SKM-1 treated with dmso at 0.1 percent for 144 hours (cell line): ENCODE data around the gene IFI6.
A peak's percentile ranks its signal among the peaks of the same experiment; 100 is the strongest.
"Not testable (repeated sequence)": the region's sequence is repeated elsewhere in the genome, so short reads cannot be mapped to it uniquely, and the experiment has no call there.

Source experiments
- DNase-seq: peaks from one replicate; lab custom pipeline; 2025; ENCODE audit not compliant: unreplicated experiment; lab: John Stamatoyannopoulos, UW

The IFI6 gene

GRCh38 chr1:27671964-27672749 is at the start of gene IFI6:
TSS of gene IFI6 (minus strand) at chr1:27672192. CDS start at chr1:27669314, 2,878 bp downstream.
- peak; percentile 39 for DNase-seq

DNA sequence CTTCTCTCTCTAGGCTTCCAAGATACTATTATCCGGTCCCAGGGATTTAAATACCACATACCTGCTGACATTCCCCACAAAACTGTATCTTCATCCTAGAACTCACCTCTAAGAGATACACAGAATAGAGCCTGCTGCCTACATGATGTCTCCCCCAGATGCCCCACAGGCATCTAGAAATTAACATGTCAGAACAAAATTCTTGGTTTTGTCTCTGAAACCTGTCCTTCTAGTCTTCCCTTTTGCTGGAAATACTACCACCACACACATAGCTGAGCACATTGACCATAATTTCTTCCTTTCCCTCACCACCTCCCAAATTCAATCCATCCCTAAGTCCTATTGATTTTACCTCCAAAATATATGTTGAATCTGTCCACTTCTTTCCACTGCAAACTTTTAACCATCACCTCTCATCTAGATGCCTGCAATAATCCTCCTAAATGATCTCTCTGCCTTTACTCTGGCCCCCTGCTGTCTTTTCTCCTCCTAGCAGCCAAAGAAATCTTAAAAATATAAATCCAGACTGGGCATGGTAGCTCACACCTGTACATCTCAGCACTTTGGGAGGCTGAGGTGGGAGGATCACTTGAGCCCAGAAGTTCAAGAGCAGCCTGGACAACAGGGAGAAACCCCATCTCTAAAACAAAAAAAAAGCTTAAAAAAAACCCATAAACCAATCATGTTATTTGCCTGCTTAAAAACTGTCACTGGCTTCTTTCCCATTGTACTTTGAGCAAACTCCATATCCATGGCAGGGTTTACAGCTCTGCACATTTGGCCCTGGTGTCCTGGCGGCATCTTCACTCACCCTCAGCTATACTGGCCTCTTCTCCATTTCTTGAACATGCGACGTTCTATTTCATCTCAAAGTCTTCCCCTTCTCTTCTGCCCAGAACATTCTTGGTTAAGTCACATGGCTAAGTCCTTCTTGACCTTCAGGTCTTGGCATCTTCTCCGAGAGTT is 47.6 kb upstream of the IFI6 start:
- no peak for DNase-seq

- DNase-seq, result no peak
Measured at GRCh38 chr1:27716262-27716895, 44.4 kb upstream of the IFI6 start.

DNA sequence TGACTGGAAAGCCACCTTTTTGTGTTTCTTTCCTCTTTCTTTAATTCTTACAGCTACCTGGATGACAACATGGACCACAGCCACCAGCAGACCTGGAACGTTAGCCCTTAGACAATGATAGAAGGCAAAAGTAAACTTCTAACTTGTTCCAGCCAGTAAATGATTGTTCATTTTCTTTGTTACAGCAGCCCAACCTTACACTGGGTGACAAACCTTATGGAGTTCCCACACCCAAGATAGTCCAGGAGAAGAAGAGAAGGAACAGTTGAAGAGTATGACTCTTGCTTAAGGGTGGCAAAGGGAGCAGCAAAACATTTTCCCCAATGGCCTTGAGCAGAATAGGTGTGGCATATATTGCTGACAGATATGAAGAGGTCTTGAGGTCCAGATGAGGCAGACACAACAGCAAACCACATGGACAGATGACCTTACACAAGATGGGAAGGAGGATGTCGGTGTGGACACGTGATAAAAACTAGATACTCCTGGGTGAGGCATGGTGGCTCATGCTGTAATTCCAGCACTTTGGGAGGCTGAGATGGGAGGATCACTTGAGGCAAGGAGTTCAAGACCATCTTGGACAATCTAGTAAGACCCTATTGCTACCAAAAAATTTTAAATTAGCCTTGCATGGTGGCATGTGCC is 42.0 kb upstream of the IFI6 start:
- no peak for DNase-seq

DNA sequence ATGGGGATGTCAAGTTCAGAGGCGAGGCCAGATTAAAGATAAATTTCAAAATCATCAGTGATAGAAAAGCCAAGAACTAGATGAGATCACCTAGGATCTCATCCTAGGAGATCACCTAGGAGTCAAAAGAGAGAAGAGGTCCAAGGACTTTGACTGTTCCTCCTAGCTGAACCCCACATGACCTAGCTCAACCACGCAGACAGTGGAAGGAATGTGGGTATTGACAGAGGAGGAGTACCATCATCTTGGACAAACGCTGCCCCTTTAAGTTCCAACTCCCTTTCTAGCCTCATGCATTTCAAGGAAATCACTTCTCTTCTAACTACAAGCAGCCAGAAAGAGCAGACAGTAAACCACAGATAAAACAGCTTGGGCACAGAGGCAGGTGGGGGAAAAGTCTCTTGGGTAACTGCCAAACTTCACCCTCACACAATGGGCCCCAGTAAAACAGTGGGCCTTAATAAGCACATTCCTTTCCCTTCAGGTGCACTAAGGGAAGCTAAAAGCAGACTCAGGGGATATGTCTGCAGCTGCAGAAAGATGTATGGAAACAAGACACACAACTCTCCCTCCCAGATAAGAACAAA is 41.2 kb upstream of the IFI6 start:
- DNase-seq, result no peak

DNA sequence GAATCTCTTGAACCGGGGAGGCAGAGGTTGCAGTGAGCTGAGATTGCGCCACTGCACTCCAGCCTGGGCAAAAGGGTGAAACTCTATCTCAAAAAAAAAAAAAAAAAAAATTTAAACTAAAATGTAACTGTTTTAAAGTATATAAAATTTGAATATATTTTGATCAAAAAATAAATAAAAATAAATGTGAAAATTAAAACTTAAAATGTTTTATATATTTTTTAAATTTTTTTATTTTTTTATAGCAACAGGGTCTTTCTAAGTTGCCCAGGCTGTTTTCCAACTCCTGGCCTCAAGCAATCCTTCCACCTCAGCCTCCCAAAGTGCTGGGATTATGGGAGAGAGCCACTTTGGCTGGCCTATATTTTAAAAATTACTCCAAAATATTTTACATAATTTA is 38.6 kb upstream of the IFI6 start:
- DNase-seq, result no peak

DNA sequence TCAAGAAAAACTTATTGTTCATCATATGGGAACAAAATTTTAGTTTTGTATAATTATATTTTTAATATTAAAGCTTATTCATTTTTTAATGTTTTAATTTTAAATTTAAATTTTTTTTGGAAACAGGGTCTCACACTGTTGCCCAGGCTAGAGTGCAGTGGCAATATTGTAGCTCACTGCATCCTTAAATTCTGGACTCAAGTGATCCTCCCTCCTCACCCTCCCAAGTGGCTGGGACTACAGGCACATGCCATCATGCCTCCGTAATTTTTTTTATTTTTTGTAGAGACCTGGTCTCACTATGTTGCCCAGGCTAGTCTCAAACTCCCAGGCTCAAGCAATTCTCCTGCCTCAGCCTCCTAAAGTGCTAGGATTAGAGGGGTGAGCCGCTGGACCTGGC is 33.6 kb upstream of the IFI6 start:
- no peak for DNase-seq

DNA sequence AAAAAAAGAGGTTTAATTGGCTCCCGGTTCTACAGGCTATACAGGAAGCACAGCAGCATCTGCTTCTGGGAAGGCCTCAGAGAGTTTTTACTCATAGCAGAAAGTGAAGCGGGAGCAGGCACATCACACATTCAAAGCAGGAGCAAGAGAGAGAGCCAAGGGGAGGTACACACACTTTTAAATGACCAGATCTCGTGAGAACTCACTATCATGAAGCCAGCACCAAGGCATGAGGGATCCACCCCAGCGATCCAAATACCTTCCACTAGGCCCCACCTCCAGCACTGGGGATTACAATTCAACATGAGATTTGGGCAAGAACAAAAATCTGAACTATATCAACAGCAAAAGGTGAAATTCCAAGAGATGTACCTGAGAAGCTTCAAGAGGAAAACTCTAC is 33.0 kb upstream of the IFI6 start:
- no peak for DNase-seq

DNA sequence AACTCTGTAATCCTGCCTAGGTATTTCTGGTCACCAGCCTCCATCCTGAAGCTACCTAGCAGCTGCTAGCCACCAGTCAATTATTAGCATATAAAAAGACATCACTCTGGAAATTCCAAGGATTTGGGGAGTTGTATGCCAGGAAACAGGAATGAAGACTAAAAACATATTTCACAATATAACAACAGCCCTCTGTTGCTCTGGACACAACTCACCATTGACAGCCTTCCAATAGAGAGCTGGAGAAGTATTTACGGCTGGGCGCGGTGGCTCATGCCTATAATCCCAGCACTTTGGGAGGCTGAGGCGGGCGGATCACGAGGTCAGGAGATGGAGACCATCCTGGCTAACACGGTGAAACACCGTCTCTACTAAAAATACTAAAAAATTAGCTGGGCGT is 24.8 kb upstream of the IFI6 start:
- DNase-seq, result not testable (repeated sequence)

DNA sequence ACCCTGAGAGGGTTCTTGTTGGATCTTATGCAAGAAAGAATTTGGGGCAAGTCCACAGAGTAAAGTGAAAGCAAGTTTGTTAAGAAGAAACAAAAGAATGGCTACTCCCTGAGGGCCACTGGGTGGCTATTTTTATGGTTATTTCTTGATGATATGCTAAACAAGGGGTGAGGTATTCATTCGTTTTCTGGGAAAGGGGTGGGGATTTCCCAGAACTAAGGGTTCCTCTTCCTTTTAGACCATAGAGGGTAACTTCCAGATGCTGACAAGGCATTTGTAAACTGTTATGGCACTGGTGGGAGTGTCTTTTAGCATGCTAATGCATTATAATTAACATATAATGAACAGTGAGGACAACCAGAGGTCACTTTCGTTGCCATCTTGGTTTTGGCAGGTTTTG is 18.2 kb upstream of the IFI6 start:
- DNase-seq, result no peak

DNA sequence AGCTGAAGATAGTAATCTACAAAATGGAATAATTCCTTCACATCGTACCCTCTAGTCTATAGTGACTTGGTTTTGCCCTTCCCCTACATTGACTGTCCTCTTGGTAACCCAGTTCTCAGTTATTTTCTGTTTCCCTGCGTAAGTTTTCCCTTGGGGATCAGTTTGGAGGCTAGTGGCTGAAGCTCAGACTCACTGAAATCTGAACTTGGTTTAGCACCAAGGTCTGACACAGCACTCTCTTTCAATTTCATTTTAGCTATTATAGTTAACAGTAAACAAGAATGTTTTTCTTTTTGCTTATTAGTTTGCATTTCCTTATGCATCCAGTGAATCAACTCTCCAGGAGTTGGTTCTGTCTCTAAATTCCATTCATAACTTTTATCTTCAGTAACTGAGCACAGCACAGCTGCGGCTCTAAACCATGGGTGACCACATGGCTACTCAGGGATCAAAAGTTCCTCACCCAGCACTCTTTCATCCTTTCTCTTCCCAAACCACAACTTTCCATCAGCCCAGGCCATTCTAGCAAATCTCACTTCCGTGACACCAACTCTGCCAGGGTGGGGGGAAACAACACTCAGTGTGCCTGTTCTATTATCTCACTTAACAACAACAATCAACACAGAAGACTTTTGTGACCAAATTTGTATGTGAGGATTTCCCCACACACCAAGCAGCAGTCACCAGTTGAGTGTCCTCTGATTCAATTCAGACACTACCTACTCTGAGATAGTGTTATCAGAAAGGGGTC is 17.6 kb upstream of the IFI6 start:
- DNase-seq, result no peak

DNA sequence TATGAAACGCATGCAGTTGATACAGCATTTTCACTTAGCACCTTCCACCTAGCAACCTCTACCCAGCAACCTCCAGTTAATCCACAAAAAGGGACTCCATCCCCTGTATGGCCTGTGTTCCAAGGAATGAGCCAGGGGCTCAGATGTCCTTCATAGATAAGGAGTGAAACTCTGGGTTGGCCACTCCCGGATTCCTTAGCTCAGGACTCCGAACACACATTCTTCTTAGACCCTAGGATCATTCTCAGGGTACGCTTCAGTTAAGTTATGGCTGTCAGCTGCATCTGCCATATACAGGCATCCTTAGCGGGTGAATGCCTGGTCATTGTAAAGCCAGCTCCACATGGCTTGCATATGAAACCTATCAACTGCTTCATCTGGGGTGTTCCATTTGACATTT is 15.9 kb upstream of the IFI6 start:
- no peak for DNase-seq

- no peak for DNase-seq
Measured at GRCh38 chr1:27686223-27686990, 14.4 kb upstream of the IFI6 start.

DNA sequence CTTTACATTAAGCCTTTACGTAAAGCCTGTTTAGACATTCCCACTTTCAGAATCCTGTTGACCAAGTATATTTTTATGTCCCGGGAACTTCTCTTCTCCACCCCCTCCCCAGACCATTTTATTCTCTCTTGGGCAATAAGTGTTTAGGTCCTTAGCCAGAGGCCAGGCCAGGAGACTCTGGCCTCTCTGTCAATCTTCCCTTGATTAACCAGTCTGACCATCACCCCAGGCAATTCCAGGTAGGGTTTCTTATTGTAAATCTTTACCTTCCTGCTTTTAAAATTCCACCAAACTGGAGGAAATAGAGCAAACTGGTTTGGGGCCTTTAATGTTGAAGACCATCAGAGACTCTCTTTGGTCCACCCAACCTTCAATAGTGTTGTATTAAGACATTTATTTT is 12.2 kb upstream of the IFI6 start:
- DNase-seq, result no peak

DNA sequence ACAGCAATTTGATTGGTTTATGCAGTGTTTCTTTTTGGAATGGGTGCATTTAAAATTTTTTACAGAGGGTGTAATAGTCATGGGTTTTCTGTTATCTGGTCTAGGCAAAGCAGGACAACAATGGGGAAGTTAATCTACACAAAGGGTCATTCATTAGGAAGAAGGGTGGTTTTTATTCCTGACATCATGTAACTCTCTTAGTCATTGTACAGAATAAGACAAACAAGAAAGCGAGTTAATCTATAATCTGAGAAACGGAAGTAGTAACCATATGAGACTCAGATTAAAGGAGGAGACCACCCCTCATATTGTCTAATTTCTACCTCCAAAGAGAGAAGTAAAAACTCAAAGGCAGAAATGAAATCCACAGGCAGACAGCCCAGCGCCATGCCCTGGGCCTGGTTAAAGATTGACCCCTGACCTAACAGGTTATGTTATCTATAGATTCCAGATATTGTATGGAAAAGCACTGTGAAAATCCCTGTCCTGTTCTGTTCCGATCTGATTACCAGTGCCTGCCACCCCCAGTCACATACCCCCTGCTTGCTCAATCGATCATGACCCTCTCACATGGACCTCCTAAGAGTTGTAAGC is 10.5 kb upstream of the IFI6 start:
- DNase-seq, result no peak

DNA sequence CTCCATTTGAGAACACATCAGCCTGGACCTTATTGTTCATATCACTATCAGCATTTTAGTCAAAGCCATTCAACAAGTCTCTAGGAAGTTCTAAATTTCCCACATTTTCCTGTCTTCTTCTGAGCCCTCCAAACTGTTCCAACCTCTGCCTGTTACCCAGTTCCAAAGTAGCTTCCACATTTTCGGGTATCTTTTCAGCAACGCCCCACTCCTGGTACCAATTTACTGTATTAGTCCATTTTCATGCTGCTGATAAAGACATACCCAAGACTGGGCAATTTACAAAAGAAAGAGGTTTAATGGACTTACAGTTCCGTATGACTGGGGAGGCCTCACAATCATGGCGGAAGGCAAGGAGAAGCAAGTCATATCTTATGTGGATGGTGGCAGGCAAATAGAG is 9.6 kb upstream of the IFI6 start:
- DNase-seq, result not testable (repeated sequence)

- not testable (repeated sequence) for DNase-seq
Measured at GRCh38 chr1:27680225-27680791, 8.3 kb upstream of the IFI6 start.

DNA sequence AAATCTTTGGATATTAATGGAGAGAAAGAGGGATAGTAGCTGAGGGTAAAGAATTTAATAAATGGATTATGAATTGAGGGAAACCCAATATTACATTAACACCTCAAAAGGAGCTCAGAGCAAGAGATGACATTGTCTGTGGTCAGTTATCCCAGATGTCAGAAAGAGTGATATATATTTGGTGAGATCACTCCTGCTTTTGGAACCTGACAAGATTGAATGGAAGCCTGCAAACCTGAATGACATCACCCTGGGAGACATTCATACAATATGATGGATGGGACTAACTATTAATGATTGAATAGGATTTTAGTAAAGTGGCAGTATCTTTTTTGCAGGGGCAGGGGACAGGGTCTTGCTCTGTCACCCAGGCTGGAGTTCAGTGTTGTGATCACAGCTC is 6.8 kb upstream of the IFI6 start:
- no peak for DNase-seq

DNA sequence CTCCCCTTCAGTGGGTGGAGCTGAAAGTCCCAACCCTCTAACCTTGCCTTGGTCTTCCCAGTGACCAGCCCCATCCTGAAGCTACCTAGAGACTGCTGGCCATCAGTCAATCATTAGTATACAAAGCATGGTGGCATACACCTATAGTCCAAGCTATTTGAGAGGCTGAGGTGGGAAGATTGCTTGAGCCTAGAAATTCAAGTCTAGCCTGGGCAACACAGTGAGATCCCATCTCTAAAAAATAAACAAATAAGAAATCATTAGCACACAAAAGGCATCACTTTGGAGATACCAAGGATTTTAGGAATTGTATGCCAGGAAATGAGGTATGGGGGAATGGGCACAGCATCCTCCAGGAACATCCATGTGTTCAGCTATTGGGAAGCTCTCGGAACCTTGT is 4.4 kb upstream of the IFI6 start:
- no peak for DNase-seq
